ES-I3 (cell line): ENCODE results near the gene DUSP16.

ENCODE experiments used
- H3K36me3 ChIP-seq: 2 replicates; pipeline ENCODE4 v1.6.1; 2013; ENCODE audit warnings: mild to moderate bottlenecking, low read length, control low read depth, moderate library complexity; ENCODE audit not compliant: insufficient read depth
- H3K4me1 ChIP-seq: 2 replicates; pipeline ENCODE4 v1.6.1; 2013; ENCODE audit warnings: mild to moderate bottlenecking, control low read depth, low read length; ENCODE audit not compliant: insufficient read depth
- H3K9ac ChIP-seq: 2 replicates; pipeline ENCODE4 v1.6.1; 2013; ENCODE audit warnings: low read depth, mild to moderate bottlenecking, low read length, moderate library complexity
- H3K9me3 ChIP-seq: 2 replicates; pipeline ENCODE4 v1.6.1; 2013; ENCODE audit warnings: mild to moderate bottlenecking, low read length, moderate library complexity; ENCODE audit not compliant: control insufficient read depth, insufficient read depth

The DUSP16 gene

DNA sequence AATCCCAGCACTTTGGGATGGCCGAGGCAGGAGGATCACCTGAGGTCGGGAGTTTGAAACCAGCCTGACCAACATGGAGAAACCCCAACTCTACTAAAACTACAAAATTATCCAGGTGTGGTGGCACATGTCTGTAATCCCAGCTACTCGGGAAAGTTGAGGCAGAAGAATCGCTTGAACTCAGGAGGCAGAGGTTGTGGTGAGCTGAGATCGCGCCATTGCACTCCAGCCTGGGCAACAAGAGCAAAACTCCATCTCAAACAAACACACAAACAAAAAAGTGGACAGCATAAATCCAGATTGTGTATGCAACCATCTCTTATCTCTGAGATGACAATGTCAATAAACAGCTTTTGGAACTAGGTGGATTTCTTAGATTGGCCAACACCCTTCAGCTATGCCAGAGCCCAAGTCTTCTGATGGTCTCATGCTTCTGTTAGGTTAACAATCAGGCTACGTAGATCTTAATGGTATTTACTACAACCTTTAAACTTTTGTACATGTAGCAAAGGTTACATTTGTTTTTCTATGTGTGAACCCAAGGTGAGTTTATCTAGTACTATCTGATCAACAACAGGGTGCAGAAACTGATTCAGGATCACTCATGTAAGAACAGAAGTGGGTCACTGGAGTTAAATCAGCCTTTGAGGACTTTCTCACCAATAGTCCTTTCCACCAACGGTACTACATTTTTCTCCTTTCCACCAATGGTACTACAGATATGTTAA, 73.7 kb downstream of the DUSP16 start:
- no peaks in the 10 kb centered on the region for H3K9me3 ChIP-seq
- H3K4me1 ChIP-seq, result no peaks in the 10 kb centered on the region
- no peak overlapping the region for H3K9ac ChIP-seq
- H3K36me3 ChIP-seq, result peaks cover 3% of the 10 kb centered on the region

DNA sequence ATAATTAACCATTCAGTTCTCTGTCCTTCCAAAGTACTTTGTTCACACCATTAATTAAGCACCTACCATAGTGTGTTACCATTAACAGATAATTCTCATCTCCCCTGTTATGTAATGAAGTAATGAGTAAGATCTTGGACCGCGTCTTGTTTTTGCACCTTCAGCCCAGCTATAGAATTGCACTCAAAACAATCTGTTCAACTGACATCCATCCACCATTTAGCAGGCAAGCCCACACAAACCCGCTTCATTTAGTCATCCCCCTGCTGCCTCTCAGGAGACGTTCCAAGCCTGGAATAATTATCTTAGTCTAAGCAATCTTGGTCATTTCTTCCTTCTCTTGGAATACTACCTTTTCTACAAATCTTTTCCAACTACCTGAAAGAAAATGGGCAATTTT, 74.4 kb downstream of the DUSP16 start:
- no peaks in the 10 kb centered on the region for H3K4me1 ChIP-seq
- H3K9me3 ChIP-seq, result no peaks in the 10 kb centered on the region
- peaks cover 3% of the 10 kb centered on the region for H3K36me3 ChIP-seq
- H3K9ac ChIP-seq, result no peak overlapping the region

DNA sequence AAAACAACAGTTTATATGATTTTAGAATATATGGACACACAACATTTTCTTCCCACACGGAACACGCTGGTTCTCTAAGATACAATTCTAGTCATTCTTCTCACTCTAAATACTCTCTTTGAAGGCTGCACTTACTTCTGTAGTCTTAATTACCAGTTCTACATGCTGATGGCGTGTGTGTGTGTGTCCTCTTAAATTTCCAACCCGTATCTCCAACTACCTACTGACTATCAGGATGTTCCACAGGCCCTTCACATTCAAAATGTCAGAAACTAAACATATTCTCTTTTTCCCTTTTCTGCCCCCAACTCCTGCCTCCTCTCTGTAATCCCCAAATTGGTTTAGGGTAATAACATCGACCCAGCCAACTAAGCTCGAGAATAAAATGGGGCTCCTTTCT, 75.2 kb downstream of the DUSP16 start:
- H3K4me1 ChIP-seq, result no peaks in the 10 kb centered on the region
- H3K36me3 ChIP-seq, result peaks cover 3% of the 10 kb centered on the region
- H3K9me3 ChIP-seq, result no peaks in the 10 kb centered on the region
- no peak overlapping the region for H3K9ac ChIP-seq

DNA sequence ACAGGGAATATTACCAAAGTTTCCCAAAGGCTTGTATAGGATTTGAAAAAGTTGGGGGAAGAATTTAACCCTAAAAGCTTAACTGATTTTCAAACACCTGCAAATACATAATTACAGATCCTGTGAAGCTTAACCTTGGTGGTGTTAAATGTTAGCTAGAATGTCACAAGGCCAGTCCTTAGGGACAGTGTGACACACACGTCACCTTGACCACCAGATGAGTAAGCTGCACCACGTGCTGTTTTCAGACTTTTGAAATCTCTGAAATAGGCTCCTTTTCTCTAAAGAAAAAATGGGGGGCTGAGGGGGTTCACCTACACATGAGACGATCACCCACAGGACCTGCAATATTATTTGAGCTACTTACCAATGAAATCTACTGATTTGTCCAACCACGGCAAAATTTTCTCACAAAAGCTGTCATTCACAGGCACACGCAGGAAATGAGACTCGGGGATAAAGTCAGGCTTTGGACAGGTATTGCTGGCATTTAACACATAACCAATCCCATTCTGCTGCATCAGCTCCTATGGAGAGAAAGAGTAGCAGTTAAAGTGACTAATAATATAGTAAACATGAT, 75.9 kb downstream of the DUSP16 start:
- no peaks in the 10 kb centered on the region for H3K4me1 ChIP-seq

DNA sequence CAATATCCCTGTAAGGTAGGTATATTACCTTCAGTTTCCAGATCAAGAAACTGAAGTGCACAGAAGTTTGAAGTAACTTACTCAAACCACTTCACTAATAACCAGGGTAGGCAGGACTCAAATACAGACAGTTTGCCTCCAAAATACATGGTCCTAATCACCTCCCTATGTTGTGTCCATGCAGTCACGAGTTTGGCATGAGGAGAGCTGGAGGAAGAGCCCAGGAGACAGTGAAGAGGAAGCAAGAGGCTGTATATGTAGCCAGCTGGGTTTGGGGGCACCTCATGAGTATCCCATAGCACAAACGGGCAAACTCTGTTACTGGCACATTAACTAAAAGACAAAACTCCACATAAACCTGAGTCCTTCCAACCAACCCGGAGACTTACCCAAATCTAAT, 79.2 kb downstream of the DUSP16 start:
- H3K9ac ChIP-seq, result no peak overlapping the region
- peaks cover 9% of the 10 kb centered on the region for H3K36me3 ChIP-seq
- H3K9me3 ChIP-seq, result no peaks in the 10 kb centered on the region
- no peaks in the 10 kb centered on the region for H3K4me1 ChIP-seq

More for the DNA sequence above, 75.9 kb downstream of the DUSP16 start:
- Histone ChIP-seq H3K36me3 (peaks cover 5% of the 10 kb centered on the region), H3K9me3 (no peaks in the 10 kb centered on the region), H3K9ac (no peak overlapping the region)

DNA sequence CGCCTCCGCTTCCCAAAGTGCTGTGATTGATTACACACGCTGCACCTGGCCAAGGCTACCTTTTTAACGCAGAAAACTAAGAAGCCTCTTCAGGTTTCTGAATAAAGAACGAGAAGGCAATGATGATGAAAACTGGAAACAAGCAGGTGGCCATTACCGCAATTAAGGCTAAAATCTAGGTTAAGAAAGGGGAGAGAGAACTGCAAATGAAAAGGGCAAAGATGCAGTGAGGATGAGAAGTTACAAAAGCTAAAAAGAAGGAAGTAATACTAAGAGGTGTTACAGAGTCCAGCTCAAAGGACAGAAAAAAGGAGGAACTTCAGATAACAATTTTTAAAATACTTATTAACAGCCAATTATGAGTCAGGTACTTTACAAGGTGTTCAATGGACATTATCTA, 79.7 kb downstream of the DUSP16 start:
- H3K36me3 ChIP-seq, result peaks cover 9% of the 10 kb centered on the region
- no peak overlapping the region for H3K9ac ChIP-seq

DNA sequence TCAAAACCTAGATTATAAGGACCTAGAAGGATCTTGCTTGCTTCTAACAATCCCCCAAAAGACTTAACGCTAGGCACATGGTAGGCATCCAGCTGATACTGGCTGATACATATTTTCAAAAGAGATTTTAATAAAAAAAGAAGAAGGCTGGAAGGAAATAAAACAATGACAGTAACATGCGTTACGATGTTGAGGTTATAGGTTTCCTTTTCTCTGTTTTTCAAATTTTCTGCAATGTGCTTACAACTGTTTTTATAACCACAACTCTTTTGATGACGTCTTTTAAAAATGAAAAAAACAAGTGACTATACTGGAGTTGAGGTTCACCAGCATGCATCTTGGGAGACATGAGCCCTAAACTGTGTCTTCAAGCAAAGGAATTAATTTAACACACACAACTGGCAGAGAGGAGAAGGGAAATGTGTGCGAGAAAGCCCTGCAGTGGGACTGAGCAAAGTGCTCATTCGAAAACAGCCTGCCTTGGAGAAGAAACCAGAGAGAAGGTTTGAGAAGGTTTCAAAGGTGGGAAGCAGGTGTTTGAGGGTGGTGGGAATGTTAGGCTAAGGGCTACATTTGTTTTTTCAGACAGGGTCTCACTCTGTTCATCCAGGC, 80.4 kb downstream of the DUSP16 start:
- peaks cover 12% of the 10 kb centered on the region for H3K36me3 ChIP-seq
- no peak overlapping the region for H3K9ac ChIP-seq
- no peaks in the 10 kb centered on the region for H3K4me1 ChIP-seq
- H3K9me3 ChIP-seq, result no peaks in the 10 kb centered on the region

More for the DNA sequence above, 79.7 kb downstream of the DUSP16 start:
- H3K4me1 ChIP-seq, result no peaks in the 10 kb centered on the region
- H3K9me3 ChIP-seq, result no peaks in the 10 kb centered on the region

DNA sequence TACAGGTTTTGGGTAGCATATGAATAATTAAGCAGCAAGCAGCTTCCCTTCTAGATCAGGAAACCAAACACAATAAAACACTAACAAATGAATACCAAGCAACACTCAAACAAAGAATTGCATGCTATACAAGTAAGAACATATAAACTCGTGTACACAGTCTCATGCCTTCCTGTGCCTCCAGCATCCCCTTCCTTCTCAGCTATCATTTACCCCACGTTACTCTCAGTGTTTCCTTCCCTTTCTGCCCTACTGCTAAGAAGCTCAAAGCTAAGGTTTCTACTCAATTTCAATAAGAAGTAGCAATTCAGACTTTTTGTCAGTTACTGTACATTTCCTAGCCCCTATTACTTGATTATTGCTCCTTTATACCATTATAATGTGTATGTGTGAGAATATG, 81.0 kb downstream of the DUSP16 start:
- H3K4me1 ChIP-seq, result no peaks in the 10 kb centered on the region
- H3K9me3 ChIP-seq, result no peaks in the 10 kb centered on the region
- H3K36me3 ChIP-seq, result peaks cover 11% of the 10 kb centered on the region
- no peak overlapping the region for H3K9ac ChIP-seq

DNA sequence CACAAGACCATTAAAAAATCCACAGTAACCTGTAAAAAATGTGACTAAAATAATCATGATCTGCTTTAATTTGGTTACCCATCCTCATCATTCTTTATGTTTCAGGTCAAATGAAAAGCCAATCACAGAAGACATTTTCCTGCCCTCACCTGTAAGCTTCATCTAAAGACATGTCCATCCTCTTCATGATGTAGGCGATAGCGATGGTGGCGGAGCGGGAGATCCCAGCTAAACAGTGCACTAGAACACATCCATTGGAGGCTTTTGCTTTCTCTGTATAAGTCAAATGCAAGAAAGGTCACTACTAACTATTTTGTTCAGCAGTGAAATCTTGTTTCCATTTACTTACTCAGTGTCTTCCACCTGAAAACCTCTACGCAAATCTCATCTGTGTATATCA, 82.6 kb downstream of the DUSP16 start:
- Histone ChIP-seq H3K9ac (no peak overlapping the region), H3K4me1 (no peaks in the 10 kb centered on the region), H3K9me3 (no peaks in the 10 kb centered on the region), H3K36me3 (peaks cover 13% of the 10 kb centered on the region)

DNA sequence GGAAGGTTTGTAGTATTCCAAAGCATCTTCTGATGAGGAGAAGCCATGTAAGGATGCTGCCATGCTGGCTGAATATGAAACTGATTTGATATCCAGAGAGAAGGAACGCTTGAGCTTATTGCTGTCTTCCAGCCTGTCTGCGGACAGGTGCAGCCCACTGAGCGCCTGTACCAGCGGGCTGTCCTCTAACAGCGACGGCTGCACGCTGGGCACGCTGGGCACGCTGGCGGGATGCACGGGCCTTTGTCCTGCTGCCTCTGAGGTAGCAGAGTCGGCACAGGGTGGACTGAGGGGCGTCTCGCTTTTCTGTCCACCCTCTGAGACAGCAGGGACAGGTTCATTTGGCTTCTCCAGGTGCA, 85.2 kb downstream of the DUSP16 start:
- Histone ChIP-seq H3K9me3 (no peaks in the 10 kb centered on the region), H3K9ac (no peak overlapping the region), H3K4me1 (no peaks in the 10 kb centered on the region), H3K36me3 (peaks cover 13% of the 10 kb centered on the region)

DNA sequence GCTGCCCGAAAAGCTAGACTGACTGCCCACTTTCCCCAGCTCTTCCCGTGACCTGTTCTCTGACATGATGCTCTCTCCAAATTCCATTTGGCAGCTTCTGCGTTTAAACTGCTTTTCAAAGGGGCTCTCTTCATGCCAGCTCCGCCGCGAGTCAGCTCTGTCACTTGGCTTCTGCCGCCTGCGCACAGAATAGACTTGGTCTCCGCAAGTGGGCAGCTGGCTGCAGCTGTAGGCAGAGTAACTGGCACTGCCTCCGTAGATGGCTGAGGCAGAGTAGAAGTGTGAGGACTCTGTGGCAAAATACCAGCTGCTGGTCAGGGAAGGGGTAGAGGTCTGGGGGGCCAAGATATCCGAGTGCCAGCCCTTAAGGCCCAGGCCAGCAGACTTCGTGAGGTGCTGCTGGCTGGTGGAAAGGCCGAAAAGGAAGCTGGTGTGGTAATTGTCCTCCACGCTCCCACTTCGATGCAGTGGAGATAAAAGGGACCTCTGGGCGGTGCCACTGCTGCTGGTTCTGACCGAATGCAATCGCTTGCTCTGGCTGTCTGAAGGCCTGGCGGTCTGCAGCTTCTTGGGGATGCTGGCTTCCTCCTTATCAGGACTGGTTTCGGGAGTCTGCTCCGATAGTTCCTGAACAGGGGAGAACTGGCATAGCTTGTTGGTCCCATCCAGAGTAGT, 85.7 kb downstream of the DUSP16 start:
- no peak overlapping the region for H3K9ac ChIP-seq
- no peaks in the 10 kb centered on the region for H3K9me3 ChIP-seq
- H3K36me3 ChIP-seq, result peaks cover 12% of the 10 kb centered on the region
- H3K4me1 ChIP-seq, result no peaks in the 10 kb centered on the region

DNA sequence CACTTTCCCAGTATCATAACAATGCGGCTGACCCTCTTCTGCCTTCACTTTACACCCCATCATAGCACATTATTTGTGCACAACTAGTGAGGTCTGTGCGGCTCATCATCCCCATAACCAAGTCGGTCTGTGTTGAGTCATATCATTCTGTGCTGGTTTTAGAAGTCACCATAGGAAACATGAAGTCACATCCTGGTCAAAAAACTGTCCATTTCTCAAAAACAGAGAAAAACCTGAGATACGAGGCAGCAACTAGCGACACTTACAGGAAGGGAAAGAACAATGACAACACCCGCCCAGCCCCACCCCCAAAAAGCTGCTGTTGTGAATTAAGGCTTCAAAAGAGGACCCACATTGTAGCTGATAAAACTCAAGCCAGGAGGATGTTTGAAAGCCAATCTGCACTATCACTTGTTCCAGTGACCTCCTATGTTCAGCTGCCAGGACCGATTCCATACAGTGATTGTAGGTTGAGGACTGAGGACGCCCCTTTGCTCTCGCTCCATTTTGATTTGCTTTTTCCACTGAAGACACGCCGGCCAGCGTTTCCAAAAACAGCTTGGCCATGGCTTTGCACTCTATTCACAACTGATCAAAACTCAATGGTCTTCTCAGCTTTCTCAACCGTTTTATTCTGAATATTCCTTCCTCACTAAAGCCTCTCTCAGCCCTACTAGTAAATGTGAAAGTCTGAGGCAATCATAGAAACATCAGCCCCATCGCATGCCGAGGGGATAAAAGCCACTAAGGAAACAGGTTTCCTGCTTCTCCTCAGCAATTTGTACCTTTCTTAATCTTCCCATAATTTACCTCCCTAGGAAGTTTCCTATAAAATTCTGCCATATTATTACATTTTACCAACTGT, 87.5 kb downstream of the DUSP16 start:
- peaks cover 12% of the 10 kb centered on the region for H3K36me3 ChIP-seq
- H3K9me3 ChIP-seq, result peaks cover 4% of the 10 kb centered on the region; the same call in 1 of the 2 replicates
- no peaks in the 10 kb centered on the region for H3K4me1 ChIP-seq
- no peak overlapping the region for H3K9ac ChIP-seq

DNA sequence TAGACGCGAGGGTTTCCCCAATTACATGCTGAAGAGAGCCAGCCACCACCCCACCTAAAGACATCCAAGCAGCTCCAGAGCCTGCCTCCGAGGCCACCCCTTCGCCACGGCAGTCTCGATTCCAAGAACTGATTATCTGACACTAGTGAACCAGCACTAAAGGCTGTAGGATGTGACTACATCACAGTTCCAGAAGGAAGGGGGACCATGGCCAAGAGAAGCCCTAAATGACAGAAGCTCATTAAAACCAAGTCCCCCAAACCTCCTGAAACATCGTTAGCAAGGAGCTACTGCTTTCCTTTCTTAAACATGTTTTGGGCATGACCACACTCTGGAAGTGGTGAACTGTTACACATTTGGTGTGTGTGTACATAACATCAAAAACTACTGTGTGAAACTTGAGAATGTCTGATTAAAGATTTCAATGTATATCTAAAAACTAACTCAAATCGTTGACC, 88.2 kb downstream of the DUSP16 start:
- Histone ChIP-seq H3K36me3 (peaks cover 9% of the 10 kb centered on the region), H3K9ac (no peak overlapping the region), H3K9me3 (peaks cover 4% of the 10 kb centered on the region), H3K4me1 (no peaks in the 10 kb centered on the region)

DNA sequence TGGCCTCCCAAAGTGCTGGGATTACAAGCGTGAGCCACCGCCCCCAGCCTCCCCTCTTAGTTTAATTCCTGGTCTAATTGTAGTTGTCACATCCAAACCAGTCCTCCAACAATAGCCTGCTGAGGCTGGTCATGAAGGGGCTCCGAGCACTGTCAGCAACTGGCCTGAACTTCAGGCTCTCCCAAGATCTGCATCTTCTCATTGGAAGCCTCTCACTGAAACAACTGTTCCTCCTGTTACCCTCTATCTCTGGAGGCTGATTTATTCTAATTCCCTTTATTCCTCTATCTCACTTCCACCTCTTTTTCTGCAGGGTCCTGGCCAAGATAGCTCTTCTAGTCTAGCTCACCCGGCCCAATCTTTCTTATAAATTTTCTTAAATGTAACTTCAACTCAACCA, 89.4 kb downstream of the DUSP16 start:
- no peak overlapping the region for H3K9ac ChIP-seq
- peaks cover 4% of the 10 kb centered on the region for H3K9me3 ChIP-seq
- peaks cover 8% of the 10 kb centered on the region; the same call in 1 of the 2 replicates for H3K36me3 ChIP-seq
- no peaks in the 10 kb centered on the region for H3K4me1 ChIP-seq
